K562 (cell line): ENCODE results near the gene STK4. TPM values are rescaled to one million over a fixed set of nuclear protein-coding genes. Genes with fewer than 3 reads are reported as not detected.

Source experiments
- ATAC-seq: fragments of 200-7000 bp; cut with Tn5 transposase; 3 replicates; pipeline ENCODE4 v1.9.1; 2020; ENCODE audit warnings: moderate library complexity
- BruUV-seq: library from RNA; stranded (reverse); fragments of 400-500 nt; replicated peaks from 2 replicates; lab custom pipeline; 2021; lab: Mats Ljungman, UMichigan
- CTCF ChIA-PET: fragments of 300-600 bp; formaldehyde crosslinking; extraction: SDS; loops from one replicate; lab custom pipeline; 2021; ENCODE audit warnings: low intra/inter-chr PET ratio; lab: Yijun Ruan, JAX
- POLR2A ChIA-PET: fragments of 300-600, 350-650 bp; sonication (Branson Sonifier 250); formaldehyde crosslinking; extraction: SDS; loops from one replicate; lab custom pipeline; 2021; ENCODE audit warnings: antibody characterized with exemption, inconsistent platforms; lab: Yijun Ruan, JAX
- DNase-seq, 4 experiments: peaks; one replicate each; pipeline versions ENCODE4 v3.0.0 to v3.0.0-alpha.2; 2011 to 2018; ENCODE audit warnings: low spot score in 3 of 4, mixed read lengths in 3 of 4; ENCODE audit errors: extremely low read depth in 1 of 4
- FAIRE-seq: peaks from 2 replicates; lab custom pipeline; 2011; peaks lifted over from hg19 to GRCh38; lab: Jason Lieb, UNC
- H2AFZ ChIP-seq: 2 replicates; pipeline ENCODE4 v1.6.0; 2011; ENCODE audit warnings: low read depth, low read length, control low read depth, inconsistent platforms
- H3K27ac ChIP-seq: fragments of 200-600 bp; 3 replicates; pipeline ENCODE4 v1.8.0; 2011; ENCODE audit warnings: low read depth, mild to moderate bottlenecking, control low read depth, inconsistent platforms, low read length, moderate library complexity, mixed read lengths; ENCODE audit errors: extremely low read depth
- H3K27me3 ChIP-seq, 2 experiments: fragments of 300-600 bp in 1 of 2; 2 replicates in 1 of 2; 3 replicates in 1 of 2; pipeline versions ENCODE4 v1.6.0 to v1.8.0; 2011; ENCODE audit warnings: inconsistent platforms in 2 of 2, low read length in 2 of 2, mild to moderate bottlenecking in 1 of 2, mixed read lengths in 1 of 2, moderate library complexity in 1 of 2; ENCODE audit not compliant: control insufficient read depth in 2 of 2, insufficient read depth in 2 of 2
- H3K36me3 ChIP-seq: fragments of 300-600 bp; 3 replicates; pipeline ENCODE4 v1.8.0; 2011; ENCODE audit warnings: mild to moderate bottlenecking, low read length, inconsistent platforms; ENCODE audit not compliant: control insufficient read depth, insufficient read depth
- H3K4me1 ChIP-seq, 2 experiments: fragments of 200-600 bp in 1 of 2; replicated peaks in 1 of 2; 2 replicates in 1 of 2; 3 replicates in 1 of 2; pipeline versions ENCODE4 v1.5.1 to v1.8.0; 2011; ENCODE audit warnings: inconsistent platforms in 2 of 2, low read length in 2 of 2, mild to moderate bottlenecking in 1 of 2, mixed read lengths in 1 of 2, moderate library complexity in 1 of 2; ENCODE audit not compliant: control insufficient read depth in 2 of 2, insufficient read depth in 2 of 2
- H3K4me2 ChIP-seq: 2 replicates; pipeline ENCODE4 v1.6.1; 2011; ENCODE audit warnings: low read length, control low read depth, inconsistent platforms, mixed read lengths; ENCODE audit not compliant: insufficient read depth
- H3K4me3 ChIP-seq: fragments of 200-600 bp; sonication (generic), shearing (Covaris generic); 2 replicates; pipeline ENCODE4 v1.5.1; 2016; ENCODE audit warnings: control low read depth, inconsistent platforms
- H3K79me2 ChIP-seq: fragments of 200-600 bp; 3 replicates; pipeline ENCODE4 v1.8.0; 2011; ENCODE audit warnings: low read length, inconsistent platforms; ENCODE audit not compliant: control insufficient read depth, insufficient read depth
- H3K9ac ChIP-seq, 2 experiments: 2 replicates each; pipeline versions ENCODE4 v1.6.0 to v1.6.1; 2011; ENCODE audit warnings: low read depth in 2 of 2, low read length in 2 of 2, control low read depth in 1 of 2, inconsistent platforms in 1 of 2, mild to moderate bottlenecking in 1 of 2, mixed read lengths in 1 of 2; ENCODE audit not compliant: insufficient read depth in 1 of 2
- H3K9me1 ChIP-seq: one replicate; pipeline ENCODE4 v1.6.0; 2011; ENCODE audit warnings: inconsistent platforms, mild to moderate bottlenecking, low read length, moderate library complexity; ENCODE audit not compliant: control insufficient read depth, insufficient read depth
- H3K9me3 ChIP-seq: replicated peaks from 2 replicates; pipeline ENCODE4 v1.5.1; 2011; ENCODE audit warnings: low read depth, low read length, inconsistent platforms; ENCODE audit not compliant: control insufficient read depth, insufficient read depth
- H4K20me1 ChIP-seq: replicated peaks from 2 replicates; pipeline ENCODE4 v1.6.1; 2011; ENCODE audit warnings: low read length, inconsistent platforms, mixed read lengths; ENCODE audit not compliant: control insufficient read depth, insufficient read depth
- CEBPG ChIP-seq, 3 experiments: fragments of 200-800 bp in 1 of 3; sonication (Bioruptor generic) in 1 of 3; sonication (generic) in 1 of 3; formaldehyde crosslinking in 1 of 3; IDR thresholded peaks in 2 of 3; conservative IDR thresholded peaks in 1 of 3; 2 replicates each; pipeline versions ENCODE4 v1.6.1 to v1.8.0; 2016 to 2022; ENCODE audit warnings: missing compliant biosample characterization in 2 of 3, missing genetic modification characterization in 2 of 3, mild to moderate bottlenecking in 1 of 3, missing genetic modification reagents in 1 of 3
- FOSL1 ChIP-seq: fragments of 200-800 bp; sonication (Bioruptor generic); conservative IDR thresholded peaks from 2 replicates; pipeline ENCODE4 v1.6.1; 2016; ENCODE audit warnings: missing genetic modification characterization, missing compliant biosample characterization
- GABPB2 ChIP-seq: fragments of 250-450 bp; sonication (Bioruptor Pico); conservative IDR thresholded peaks from 2 replicates; pipeline ENCODE4 v1.5.1; 2021; ENCODE audit warnings: mild to moderate bottlenecking
- KLF16 ChIP-seq: IDR thresholded peaks from 2 replicates; pipeline ENCODE4 v1.6.1; 2016; ENCODE audit warnings: antibody characterized with exemption
- ZNF143 ChIP-seq: sonication (generic); formaldehyde crosslinking; IDR thresholded peaks from 2 replicates; pipeline ENCODE4 v1.9.0; 2022; ENCODE audit warnings: mild to moderate bottlenecking, missing genetic modification reagents
- WGBS: fragments of 100-300 bp; shearing (Covaris generic); methylation state at CpG from one replicate; pipeline ENCODE4 v1.1.6; 2016; ENCODE audit warnings: low coverage, mixed read lengths; ENCODE audit not compliant: insufficient coverage; ENCODE audit errors: missing lambda C conversion rate; 5-methylcytosine and 5-hydroxymethylcytosine counted together
- in situ Hi-C: fragments of 300-500 bp; cut with MboI; formaldehyde crosslinking; loops from 4 replicates; pipeline ENCODE4 v1.15.0; 2018; ENCODE audit warnings: inconsistent platforms, mixed read lengths
- intact Hi-C: fragments of 100-400 bp; cut with micrococcal nuclease; formaldehyde crosslinking; loops from 2 replicates; pipeline ENCODE4 v1.14.2; 2022
- polyA plus RNA-seq, 8 experiments: library from polyadenylated mRNA; depleted of rRNA in 4 of 8; stranded (reverse) in 5 of 8; unstranded in 3 of 8; fragments of >200 nt; fragmentation: Nextera tagmentation in 2 of 8; fragmentation: Illumina TruSeq in 1 of 8; extraction: Ambion mirVana in 2 of 8; extraction: Trizol in 1 of 8; gene quantifications; 2 replicates each; pipeline versions ENCODE4 v1.2.1 to v1.2.3, GENCODE V29; 2011 to 2014; ENCODE audit warnings: inconsistent platforms in 1 of 8, missing spikeins in 1 of 8
- total RNA-seq, 7 experiments: library from RNA; depleted of rRNA in 6 of 7; stranded (reverse); fragments of >200 nt in 6 of 7; fragmentation: Illumina TruSeq in 2 of 7; extraction: Trizol in 2 of 7; gene quantifications; 2 replicates each; pipeline versions ENCODE4 v1.2.1 to v1.2.3, GENCODE V29; 2011 to 2021; ENCODE audit warnings: low replicate concordance in 1 of 7
- TF ChIP-seq, protein P1 (sequence below): fragments of 200-400 bp; formaldehyde crosslinking; IDR thresholded peaks from 2 replicates; pipeline ENCODE4 v1.6.1; 2017; ENCODE audit warnings: mild to moderate bottlenecking, low read depth, low read length, moderate library complexity
- TF ChIP-seq, protein P2 (sequence below): sonication (generic); formaldehyde crosslinking; IDR thresholded peaks from 2 replicates; pipeline ENCODE4 v1.5.0; 2020; ENCODE audit warnings: missing genetic modification reagents

Gene STK4
- total and polyA plus RNA-seq, 9 of the 15 experiments (the other 6 are each of a cell fraction or from before 2014, with no cell fraction given), result 11.9 to 30.6 (median 22.2) TPM

DNA sequence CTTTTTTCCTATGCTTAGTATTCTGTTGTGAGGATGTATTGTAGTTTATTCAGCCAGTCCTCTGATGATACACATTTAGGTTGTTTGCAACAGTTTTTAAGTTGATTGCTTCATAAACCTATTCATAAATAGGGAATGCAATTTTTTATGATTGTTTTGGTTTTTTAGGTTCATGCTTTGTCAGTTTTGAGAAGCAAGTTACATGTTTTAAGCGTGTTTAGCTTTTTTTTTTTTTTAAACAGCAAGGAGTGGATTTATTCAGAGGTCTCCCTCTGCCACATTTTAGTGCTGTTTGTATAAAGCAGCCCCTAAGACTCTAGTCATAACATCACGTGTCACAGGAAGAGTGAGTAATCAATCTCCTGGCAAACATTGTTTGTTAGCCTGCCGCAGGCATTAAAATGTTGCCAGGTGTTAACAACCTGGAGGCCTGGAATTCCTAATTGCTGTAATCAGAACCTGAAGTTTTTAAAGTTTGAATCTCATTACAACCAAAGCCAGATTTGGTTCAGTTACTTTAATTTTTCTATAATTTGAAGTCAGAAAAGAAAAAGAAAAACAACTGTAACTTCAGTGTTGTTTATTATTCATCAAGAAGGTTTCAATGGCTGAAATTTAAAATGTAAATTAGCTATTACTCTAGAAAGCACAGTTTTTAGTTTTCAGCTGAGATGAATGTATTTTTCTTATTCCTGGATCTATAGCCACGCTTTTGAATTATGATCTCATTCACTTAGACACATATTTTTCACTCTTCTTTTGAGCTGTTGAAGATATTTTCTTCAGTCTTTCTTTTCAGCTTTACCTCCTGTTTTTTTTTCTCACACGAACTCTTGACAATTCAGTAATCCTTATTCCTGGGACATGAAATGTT, 75.4 kb downstream of the STK4 start:
- no peak for DNase-seq
- no TSS peak for BruUV-seq
- no peaks in the 10 kb centered on the region; the same call in 2 of the 3 replicates for H3K79me2 ChIP-seq
- H4K20me1 ChIP-seq, result no peaks in the 10 kb centered on the region
- no peak overlapping the region for H3K4me2 ChIP-seq
- no peaks in the 10 kb centered on the region for H3K9me3 ChIP-seq
- ChIA-PET POLR2A (interaction anchor here (0.6 kb wide), 1 partner anchor 292 kb away, joined by 3 read pairs; no protein-coding TSS in a partner anchor), CTCF (interaction anchor here (3.3 kb wide), 1 partner anchor 54 kb away, joined by 34 read pairs; no protein-coding TSS in a partner anchor)
- no peaks in the 10 kb centered on the region for H3K27me3 ChIP-seq
- no peaks in the 10 kb centered on the region for H3K9me1 ChIP-seq
- FAIRE-seq, result no peak
- H3K4me1 ChIP-seq, result no peaks in the 10 kb centered on the region; a peak in 1 of 5 replicates
- TF ChIP-seq, protein P1, sequence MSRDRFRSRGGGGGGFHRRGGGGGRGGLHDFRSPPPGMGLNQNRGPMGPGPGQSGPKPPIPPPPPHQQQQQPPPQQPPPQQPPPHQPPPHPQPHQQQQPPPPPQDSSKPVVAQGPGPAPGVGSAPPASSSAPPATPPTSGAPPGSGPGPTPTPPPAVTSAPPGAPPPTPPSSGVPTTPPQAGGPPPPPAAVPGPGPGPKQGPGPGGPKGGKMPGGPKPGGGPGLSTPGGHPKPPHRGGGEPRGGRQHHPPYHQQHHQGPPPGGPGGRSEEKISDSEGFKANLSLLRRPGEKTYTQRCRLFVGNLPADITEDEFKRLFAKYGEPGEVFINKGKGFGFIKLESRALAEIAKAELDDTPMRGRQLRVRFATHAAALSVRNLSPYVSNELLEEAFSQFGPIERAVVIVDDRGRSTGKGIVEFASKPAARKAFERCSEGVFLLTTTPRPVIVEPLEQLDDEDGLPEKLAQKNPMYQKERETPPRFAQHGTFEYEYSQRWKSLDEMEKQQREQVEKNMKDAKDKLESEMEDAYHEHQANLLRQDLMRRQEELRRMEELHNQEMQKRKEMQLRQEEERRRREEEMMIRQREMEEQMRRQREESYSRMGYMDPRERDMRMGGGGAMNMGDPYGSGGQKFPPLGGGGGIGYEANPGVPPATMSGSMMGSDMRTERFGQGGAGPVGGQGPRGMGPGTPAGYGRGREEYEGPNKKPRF, result no peak
- no peak for TF ChIP-seq KLF16
- no peak for TF ChIP-seq GABPB2 (CRISPR knock-in tag)
- TF ChIP-seq FOSL1 (tag), result peak; percentile 69
- no peak for TF ChIP-seq CEBPG (CRISPR knock-in tag; IDR thresholded peaks at IDR 0.05)
- TF ChIP-seq CEBPG (tag; conservative IDR thresholded peaks at IDR 0.05 in 1 of 2, IDR thresholded peaks at IDR 0.05 in 1 of 2), result peak; percentile 38 to 53; a peak in 3 of 4 replicates
- TF ChIP-seq, protein P2, sequence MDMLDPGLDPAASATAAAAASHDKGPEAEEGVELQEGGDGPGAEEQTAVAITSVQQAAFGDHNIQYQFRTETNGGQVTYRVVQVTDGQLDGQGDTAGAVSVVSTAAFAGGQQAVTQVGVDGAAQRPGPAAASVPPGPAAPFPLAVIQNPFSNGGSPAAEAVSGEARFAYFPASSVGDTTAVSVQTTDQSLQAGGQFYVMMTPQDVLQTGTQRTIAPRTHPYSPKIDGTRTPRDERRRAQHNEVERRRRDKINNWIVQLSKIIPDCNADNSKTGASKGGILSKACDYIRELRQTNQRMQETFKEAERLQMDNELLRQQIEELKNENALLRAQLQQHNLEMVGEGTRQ (CRISPR knock-in tag), result peak; percentile 7; the same call in 1 of the 2 replicates
- TF ChIP-seq ZNF143 (CRISPR knock-in tag), result no peak
- no peak overlapping the region for H2AFZ ChIP-seq
- WGBS, result 51% methylated on average over 5 of the region's 5 CpGs
- H3K27ac ChIP-seq, result no peak overlapping the region
- ATAC-seq, result no peak
- H3K4me3 ChIP-seq, result no peak overlapping the region
- H3K9ac ChIP-seq, result no peak overlapping the region
- in situ Hi-C loops (no loop called here), intact Hi-C loops (loop anchor here (5.0 kb wide), 1 partner anchor 71 kb away; no protein-coding TSS in a partner anchor)
- H3K36me3 ChIP-seq, result peaks cover 4% of the 10 kb centered on the region; the same call in 2 of the 3 replicates
